HAP-1 (cell line): Measurements from ENCODE around the gene LTB4R.
"Not testable (repeated sequence)": the region's sequence is repeated elsewhere in the genome, so short reads cannot be mapped to it uniquely, and the experiment has no call there.

ENCODE experiments used
- DNase-seq, 2 experiments: peaks; one replicate each; pipeline ENCODE4 v3.0.0-alpha.2; 2016 to 2020; ENCODE audit warnings: low spot score in 2 of 2
- H3K27me3 ChIP-seq: fragments of 250-450 bp; sonication (Bioruptor Pico); 2 replicates; pipeline ENCODE4 v1.5.1; 2020; ENCODE audit warnings: low read depth, mild to moderate bottlenecking, moderate library complexity
- H3K36me3 ChIP-seq: fragments of 250-450 bp; sonication (Bioruptor Pico); replicated peaks from 2 replicates; pipeline ENCODE4 v1.5.1; 2020; ENCODE audit warnings: mild to moderate bottlenecking
- H3K4me1 ChIP-seq: fragments of 250-450 bp; sonication (Bioruptor Pico); 2 replicates; pipeline ENCODE4 v1.5.1; 2020; ENCODE audit warnings: mild to moderate bottlenecking
- H3K4me3 ChIP-seq: fragments of 250-450 bp; sonication (Bioruptor Pico); 2 replicates; pipeline ENCODE4 v1.5.1; 2020; ENCODE audit warnings: mild to moderate bottlenecking, moderate library complexity
- H3K9me3 ChIP-seq: fragments of 250-450 bp; sonication (Bioruptor Pico); 2 replicates; pipeline ENCODE4 v1.5.1; 2020; ENCODE audit warnings: mild to moderate bottlenecking, moderate library complexity
- in situ Hi-C: fragments of 300-500 bp; cut with MboI; formaldehyde crosslinking; loops from 3 replicates; pipeline ENCODE4 v1.14.3; 2020; ENCODE audit warnings: low sequenced_read_pairs, inconsistent platforms, mixed read lengths

Gene LTB4R

GRCh38 chr14:24315243-24315806, 4.0 kb downstream of the LTB4R start:
- no peak for DNase-seq
- Histone ChIP-seq H3K4me3 (no peak overlapping the region), H3K27me3 (no peaks in the 10 kb centered on the region), H3K9me3 (no peaks in the 10 kb centered on the region), H3K4me1 (no peaks in the 10 kb centered on the region), H3K36me3 (peaks cover 3% of the 10 kb centered on the region; the same call in 1 of the 2 replicates)
- in situ Hi-C loops = no loop called here

- Histone ChIP-seq H3K4me1 (no peaks in the 10 kb centered on the region), H3K27me3 (no peaks in the 10 kb centered on the region), H3K9me3 (no peaks in the 10 kb centered on the region), H3K36me3 (peaks cover 3% of the 10 kb centered on the region; the same call in 1 of the 2 replicates), H3K4me3 (no peak overlapping the region)
- in situ Hi-C loops = no loop called here
- no peak for DNase-seq
Observed at GRCh38 chr14:24315807-24316596, 4.7 kb downstream of the LTB4R start.

GRCh38 chr14:24316597-24316950, 5.3 kb downstream of the LTB4R start:
- Histone ChIP-seq H3K4me1 (no peaks in the 10 kb centered on the region), H3K27me3 (no peaks in the 10 kb centered on the region), H3K36me3 (0 out of 2 replicates have a peak, but pooled peaks cover 3% of the 10 kb centered on the region), H3K4me3 (no peak overlapping the region), H3K9me3 (no peaks in the 10 kb centered on the region)
- no peak for DNase-seq
- in situ Hi-C loops = no loop called here

- Histone ChIP-seq H3K9me3 (no peaks in the 10 kb centered on the region), H3K4me1 (no peaks in the 10 kb centered on the region), H3K27me3 (no peaks in the 10 kb centered on the region), H3K4me3 (no peak overlapping the region), H3K36me3 (no peaks in the 10 kb centered on the region)
- no peak for DNase-seq
- in situ Hi-C loops = no loop called here
Observed at GRCh38 chr14:24317141-24317928, 6.0 kb downstream of the LTB4R start.

- no peak for DNase-seq
- Histone ChIP-seq H3K36me3 (no peaks in the 10 kb centered on the region), H3K27me3 (0 out of 2 replicates have a peak, but pooled peaks cover 2% of the 10 kb centered on the region), H3K4me3 (no peak overlapping the region), H3K4me1 (no peaks in the 10 kb centered on the region), H3K9me3 (no peaks in the 10 kb centered on the region)
- in situ Hi-C loops = no loop called here
Observed at GRCh38 chr14:24321212-24321975, 10.1 kb downstream of the LTB4R start.

GRCh38 chr14:24322672-24323071, 11.4 kb downstream of the LTB4R start:
- in situ Hi-C loops = no loop called here
- Histone ChIP-seq H3K4me3 (no peak overlapping the region), H3K36me3 (no peaks in the 10 kb centered on the region), H3K27me3 (0 out of 2 replicates have a peak, but pooled peaks cover 2% of the 10 kb centered on the region), H3K4me1 (no peaks in the 10 kb centered on the region), H3K9me3 (no peaks in the 10 kb centered on the region)
- DNase-seq = no peak

- no peaks in the 10 kb centered on the region for H3K9me3 ChIP-seq
- H3K27me3 ChIP-seq = 0 out of 2 replicates have a peak, but pooled peaks cover 2% of the 10 kb centered on the region
- H3K36me3 ChIP-seq = no peaks in the 10 kb centered on the region
- H3K4me3 ChIP-seq = no peak overlapping the region
- no peak for DNase-seq
- no peaks in the 10 kb centered on the region for H3K4me1 ChIP-seq
- in situ Hi-C loops = no loop called here
Observed at GRCh38 chr14:24323341-24323740, 12.0 kb downstream of the LTB4R start.

- Histone ChIP-seq H3K9me3 (no peaks in the 10 kb centered on the region), H3K36me3 (no peaks in the 10 kb centered on the region), H3K4me3 (no peak overlapping the region), H3K4me1 (no peaks in the 10 kb centered on the region), H3K27me3 (0 out of 2 replicates have a peak, but pooled peaks cover 2% of the 10 kb centered on the region)
- in situ Hi-C loops = no loop called here
- no peak for DNase-seq
Observed at GRCh38 chr14:24324024-24324423, 12.7 kb downstream of the LTB4R start.

- in situ Hi-C loops = loop anchor here (25.0 kb wide), 1 partner anchor 362 kb away; no protein-coding TSS in a partner anchor
Observed at GRCh38 chr14:24325041-24325530, 13.8 kb downstream of the LTB4R start.

GRCh38 chr14:24325963-24326362, 14.7 kb downstream of the LTB4R start:
- in situ Hi-C loops = loop anchor here (25.0 kb wide), 1 partner anchor 361 kb away; no protein-coding TSS in a partner anchor
- no peaks in the 10 kb centered on the region for H3K36me3 ChIP-seq
- DNase-seq = no peak

More at GRCh38 chr14:24325041-24325530, 13.8 kb downstream of the LTB4R start:
- DNase-seq = no peak
- H3K9me3 ChIP-seq = no peaks in the 10 kb centered on the region
- no peaks in the 10 kb centered on the region for H3K36me3 ChIP-seq
- 0 out of 2 replicates have a peak, but pooled peaks cover 2% of the 10 kb centered on the region for H3K27me3 ChIP-seq
- H3K4me1 ChIP-seq = no peaks in the 10 kb centered on the region
- no peak overlapping the region for H3K4me3 ChIP-seq

GRCh38 chr14:24327303-24327702, 16.0 kb downstream of the LTB4R start:
- Histone ChIP-seq H3K9me3 (no peaks in the 10 kb centered on the region), H3K4me1 (no peaks in the 10 kb centered on the region), H3K4me3 (no peak overlapping the region), H3K27me3 (0 out of 2 replicates have a peak, but pooled peaks cover 2% of the 10 kb centered on the region), H3K36me3 (no peaks in the 10 kb centered on the region)
- DNase-seq = no peak
- in situ Hi-C loops = loop anchor here (25.0 kb wide), 1 partner anchor 360 kb away; no protein-coding TSS in a partner anchor

More at GRCh38 chr14:24325963-24326362, 14.7 kb downstream of the LTB4R start:
- Histone ChIP-seq H3K27me3 (0 out of 2 replicates have a peak, but pooled peaks cover 2% of the 10 kb centered on the region), H3K4me3 (no peak overlapping the region), H3K9me3 (no peaks in the 10 kb centered on the region), H3K4me1 (no peaks in the 10 kb centered on the region)

GRCh38 chr14:24327914-24328313, 16.6 kb downstream of the LTB4R start:
- DNase-seq = peak in 1 of 2 experiments; percentile 71
- H3K4me1 ChIP-seq, H3K9me3 ChIP-seq, H3K36me3 ChIP-seq, H3K4me3 ChIP-seq, H3K27me3 ChIP-seq: not testable (repeated sequence)
- in situ Hi-C loops = loop anchor here (25.0 kb wide), 1 partner anchor 359 kb away; no protein-coding TSS in a partner anchor
